Measurements from ENCODE around the gene PLEKHG3. TPM values are rescaled to one million over a fixed set of nuclear protein-coding genes. Genes with fewer than 3 reads are reported as not detected.

The PLEKHG3 gene
- total RNA-seq, 1 experiment from 2014 or later = 59.3 TPM

DNA sequence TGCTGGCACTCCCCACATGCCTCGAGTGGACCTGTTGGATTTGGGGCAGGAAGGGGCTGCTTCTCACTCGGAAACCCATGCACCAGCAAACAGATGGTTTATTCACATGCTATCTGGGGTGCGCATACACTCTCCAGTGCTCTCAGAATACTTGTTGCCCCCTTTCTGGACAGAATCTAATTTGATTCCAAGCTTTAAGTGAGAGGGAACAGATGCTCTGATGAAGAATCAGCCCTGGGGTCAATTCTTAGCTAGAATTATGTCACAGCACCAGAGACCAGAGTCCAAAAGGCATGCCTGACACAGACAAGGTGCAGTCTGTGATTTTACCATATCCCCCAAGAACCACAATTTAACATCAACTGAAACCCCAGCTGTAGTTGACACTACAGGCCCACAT is 91.7 kb downstream of the PLEKHG3 start:
- Histone ChIP-seq H2AFZ (no peak overlapping the region), H3K4me1 (replicated peaks; ENCODE audit: insufficient read depth) (no peaks in the 10 kb centered on the region), H3K4me3 (no peak overlapping the region), H3K9me3 (ENCODE audit: insufficient read depth, low read depth) (no peaks in the 10 kb centered on the region), H3K27me3 (ENCODE audit: insufficient read depth, low read depth) (0 out of 2 replicates have a peak, but pooled peaks cover 7% of the 10 kb centered on the region), H4K20me1 (ENCODE audit: insufficient read depth) (no peaks in the 10 kb centered on the region), H3K79me2 (ENCODE audit: low read depth) (no peaks in the 10 kb centered on the region), H3F3A (ENCODE audit: insufficient read depth, low read depth) (no peaks in the 10 kb centered on the region), H3K36me3 (ENCODE audit: low read depth) (no peaks in the 10 kb centered on the region), H3K27ac (no peak overlapping the region), H3K9me2 (ENCODE audit: insufficient read depth) (no peaks in the 10 kb centered on the region), H3K4me2 (no peak overlapping the region)
- intact Hi-C loops (cut with micrococcal nuclease; ENCODE audit: unreplicated experiment) = no loop called here
- POLR2A ChIA-PET (ENCODE audit: unreplicated experiment) = interaction anchor here (0.6 kb wide), 1 partner anchor 86 kb away, joined by 3 read pairs; no protein-coding TSS in a partner anchor
- TF ChIP-seq EZH2 (IDR thresholded peaks at IDR 0.05; ENCODE audit: low read depth) (no peak), CTCF (conservative IDR thresholded peaks at IDR 0.05) (no peak)
- DNase-seq = no peak
- CTCF ChIA-PET = no interaction called here
- no TSS peak for BruUV-seq (replicated peaks)

GRCh38 chr14:64796369-64796768 is 92.1 kb downstream of the PLEKHG3 start:
- H3K9me2 ChIP-seq (ENCODE audit: insufficient read depth) = no peaks in the 10 kb centered on the region
- H3K9me3 ChIP-seq (ENCODE audit: insufficient read depth, low read depth) = no peaks in the 10 kb centered on the region
- no peak overlapping the region for H3K4me3 ChIP-seq
- ChIA-PET POLR2A (ENCODE audit: unreplicated experiment) (interaction anchor here (0.6 kb wide), 1 partner anchor 85 kb away, joined by 3 read pairs; no protein-coding TSS in a partner anchor), CTCF (no interaction called here)
- no peak overlapping the region for H2AFZ ChIP-seq
- H3K4me1 ChIP-seq (replicated peaks; ENCODE audit: insufficient read depth) = no peaks in the 10 kb centered on the region
- no peak overlapping the region for H3K4me2 ChIP-seq
- intact Hi-C loops (cut with micrococcal nuclease; ENCODE audit: unreplicated experiment) = no loop called here
- no peaks in the 10 kb centered on the region for H4K20me1 ChIP-seq (ENCODE audit: insufficient read depth)
- no peak overlapping the region for H3K27ac ChIP-seq
- BruUV-seq (replicated peaks) = no TSS peak
- H3K27me3 ChIP-seq (ENCODE audit: insufficient read depth, low read depth) = 0 out of 2 replicates have a peak, but pooled peaks cover 7% of the 10 kb centered on the region
- no peaks in the 10 kb centered on the region for H3F3A ChIP-seq (ENCODE audit: insufficient read depth, low read depth)
- no peak for DNase-seq
- no peaks in the 10 kb centered on the region for H3K36me3 ChIP-seq (ENCODE audit: low read depth)
- TF ChIP-seq EZH2 (IDR thresholded peaks at IDR 0.05; ENCODE audit: low read depth) (no peak), CTCF (conservative IDR thresholded peaks at IDR 0.05) (no peak)
- H3K79me2 ChIP-seq (ENCODE audit: low read depth) = no peaks in the 10 kb centered on the region

DNA sequence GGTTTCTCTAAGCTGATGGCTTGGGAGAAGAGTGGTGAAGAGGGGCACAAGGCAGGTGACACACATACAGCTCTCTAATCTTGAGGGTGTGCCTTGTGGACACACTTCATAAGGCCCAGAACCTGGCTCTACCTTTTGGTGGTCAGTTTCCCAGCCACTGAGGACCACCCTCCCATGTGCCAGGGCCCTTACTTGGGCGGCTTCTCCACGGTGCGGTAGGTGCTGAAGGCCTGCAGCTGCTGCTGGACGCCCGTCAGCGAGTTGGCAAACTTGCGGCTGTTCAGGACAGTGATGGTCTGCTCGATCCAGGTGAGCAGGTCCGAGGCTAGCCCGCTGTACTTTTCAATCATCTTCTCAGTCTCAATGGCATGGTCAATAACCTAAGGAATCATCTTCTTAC is 95.3 kb downstream of the PLEKHG3 start:
- H3K4me2 ChIP-seq = no peak overlapping the region
- peaks cover 2% of the 10 kb centered on the region; the same call in 1 of the 2 replicates for H3F3A ChIP-seq (ENCODE audit: insufficient read depth, low read depth)
- no peaks in the 10 kb centered on the region for H3K9me3 ChIP-seq (ENCODE audit: insufficient read depth, low read depth)
- H3K79me2 ChIP-seq (ENCODE audit: low read depth) = no peaks in the 10 kb centered on the region
- no TSS peak for BruUV-seq (replicated peaks)
- H3K27me3 ChIP-seq (ENCODE audit: insufficient read depth, low read depth) = 0 out of 2 replicates have a peak, but pooled peaks cover 2% of the 10 kb centered on the region
- no peak overlapping the region for H3K27ac ChIP-seq
- intact Hi-C loops (cut with micrococcal nuclease; ENCODE audit: unreplicated experiment) = no loop called here
- H4K20me1 ChIP-seq (ENCODE audit: insufficient read depth) = no peaks in the 10 kb centered on the region
- TF ChIP-seq EZH2 (IDR thresholded peaks at IDR 0.05; ENCODE audit: low read depth) (no peak), CTCF (conservative IDR thresholded peaks at IDR 0.05) (no peak)
- no peaks in the 10 kb centered on the region for H3K9me2 ChIP-seq (ENCODE audit: insufficient read depth)
- ChIA-PET POLR2A (ENCODE audit: unreplicated experiment) (no interaction called here), CTCF (interaction anchor here (0.6 to 1.4 kb wide), 5 partner anchors 10 to 125 kb away, joined by 3 to 19 read pairs (median 3); no protein-coding TSS in a partner anchor)
- H3K36me3 ChIP-seq (ENCODE audit: low read depth) = no peaks in the 10 kb centered on the region
- H3K4me1 ChIP-seq (replicated peaks; ENCODE audit: insufficient read depth) = peaks cover 5% of the 10 kb centered on the region
- H3K4me3 ChIP-seq = no peak overlapping the region
- no peak for DNase-seq
- H2AFZ ChIP-seq = no peak overlapping the region

Small RNAs within 50 kb of the gene (microRNA-seq; reads per million reads assigned to microRNA genes)
- not detected for gene MIR7855 (ENCODE audit: borderline number of aligned reads, borderline replicate concordance)

Other genes with a start within 250 kb of the PLEKHG3 start
- gene AKAP5, start 238.9 kb upstream of the PLEKHG3 start, total RNA-seq (2021) = 0.60 and 0.72 TPM in 2 replicates
- 18.6 and 22.9 TPM in 2 replicates for gene ZBTB25, start 200.6 kb upstream of the PLEKHG3 start, total RNA-seq (2021)
- gene ZBTB1, start 199.7 kb upstream of the PLEKHG3 start, total RNA-seq (2021) = 55.4 and 57.2 TPM in 2 replicates
- 11.0 and 14.3 TPM in 2 replicates for gene HSPA2, start 163.7 kb upstream of the PLEKHG3 start, total RNA-seq (2021)
- 0.35 TPM in 1 of 2 replicates, not detected in the other for gene PPP1R36, start 154.5 kb upstream of the PLEKHG3 start, total RNA-seq (2021)
- 0.50 and 1.5 TPM in 2 replicates for gene SPTB, start 175.5 kb downstream of the PLEKHG3 start, total RNA-seq (2021)
- gene CHURC1, start 210.0 kb downstream of the PLEKHG3 start, total RNA-seq (2021) = 88.1 and 91.8 TPM in 2 replicates
- gene GPX2, start 238.3 kb downstream of the PLEKHG3 start, total RNA-seq (2021) = 196 and 323 TPM in 2 replicates